Transverse colon (tissue), 4 donors: ENCODE data around the gene ZXDA.
"Not testable (repeated sequence)": the region's sequence is repeated elsewhere in the genome, so short reads cannot be mapped to it uniquely, and the experiment has no call there.

Source experiments
- CTCF ChIP-seq, 5 experiments: fragments of 200-600 bp in 3 of 5; fragments of 450-650 bp in 2 of 5; sonication (generic) in 3 of 5; IDR thresholded peaks; 1 replicate in 2 of 5; 2 replicates in 3 of 5; pipeline ENCODE4 v1.5.1; 2016 to 2017; ENCODE audit warnings: antibody characterized with exemption in 5 of 5, inconsistent platforms in 3 of 5, mild to moderate bottlenecking in 2 of 5, moderate library complexity in 1 of 5
- EP300 ChIP-seq: sonication (generic); formaldehyde crosslinking; IDR thresholded peaks from one replicate; pipeline ENCODE4 v1.6.1; 2017; ENCODE audit warnings: antibody characterized with exemption, low read depth
- POLR2A ChIP-seq: fragments of 450-650 bp; IDR thresholded peaks from one replicate; pipeline ENCODE4 v1.6.1; 2016; ENCODE audit warnings: antibody characterized with exemption, mild to moderate bottlenecking, moderate library complexity
- POLR2AphosphoS5 ChIP-seq, 3 donors: sonication (generic); formaldehyde crosslinking; IDR thresholded peaks; one replicate each; pipeline ENCODE4 v1.6.1; 2016; ENCODE audit warnings: antibody characterized with exemption in 3 of 3

- TF ChIP-seq POLR2A; EP300; POLR2AphosphoS5 (IDR thresholded peaks at IDR 0.05): not testable (repeated sequence)
- TF ChIP-seq CTCF (IDR thresholded peaks at IDR 0.05) = peak in 1 of 5 experiments; percentile 28
Observed at GRCh38 chrX:57908972-57909594, 1.2 kb downstream of the ZXDA start.
